VCaP (cell line): ENCODE data around the gene SMIM10.

Source experiments
- H3K27ac ChIP-seq: fragments of 450-650 bp; 2 replicates; pipeline ENCODE4 v1.5.1; 2017
- CTCF ChIP-seq: fragments of 450-650 bp; conservative IDR thresholded peaks from 2 replicates; pipeline ENCODE4 v1.5.1; 2017; ENCODE audit warnings: mild to moderate bottlenecking, moderate library complexity

Gene SMIM10

GRCh38 chrX:134998246-134998645, 7.5 kb downstream of the SMIM10 start:
- H3K27ac ChIP-seq, result no peak overlapping the region
- TF ChIP-seq CTCF, result no peak

- TF ChIP-seq CTCF, result peak; percentile 66
- H3K27ac ChIP-seq, result no peak overlapping the region
These were observed 8.7 kb downstream of the SMIM10 start for GRCh38 chrX:134999469-134999868.

GRCh38 chrX:135000516-135000915, 9.7 kb downstream of the SMIM10 start:
- TF ChIP-seq CTCF, result no peak
- no peak overlapping the region for H3K27ac ChIP-seq

GRCh38 chrX:135003876-135004623, 13.3 kb downstream of the SMIM10 start:
- H3K27ac ChIP-seq, result peak overlapping the region; percentile 36; the same call in 1 of the 2 replicates

GRCh38 chrX:135006187-135006586, 15.4 kb downstream of the SMIM10 start:
- TF ChIP-seq CTCF, result no peak
- H3K27ac ChIP-seq, result no peak overlapping the region

More at GRCh38 chrX:135003876-135004623, 13.3 kb downstream of the SMIM10 start:
- TF ChIP-seq CTCF, result no peak

- no peak for TF ChIP-seq CTCF
- H3K27ac ChIP-seq, result no peak overlapping the region
These were observed 18.3 kb downstream of the SMIM10 start for GRCh38 chrX:135009057-135009610.

GRCh38 chrX:135009838-135010237, 19.0 kb downstream of the SMIM10 start:
- H3K27ac ChIP-seq, result no peak overlapping the region
- TF ChIP-seq CTCF, result no peak
